Left cardiac atrium (tissue), 4 donors: Measurements from ENCODE around the gene ANKRD11. TPM values are rescaled to one million over a fixed set of nuclear protein-coding genes. Genes with fewer than 3 reads are reported as not detected.
"Not testable (repeated sequence)": the region's sequence is repeated elsewhere in the genome, so short reads cannot be mapped to it uniquely, and the experiment has no call there.

ENCODE experiments used
- ATAC-seq, 2 donors: fragments of 200-7000 bp; cut with Tn5 transposase; one replicate each; pipeline ENCODE4 v1.9.1; 2020; ENCODE audit warnings: mild to moderate bottlenecking in 2 of 2, moderate library complexity in 2 of 2
- DNase-seq: peaks from one replicate; pipeline ENCODE4 v3.0.0-alpha.2; 2020
- intact Hi-C, 2 donors: fragments of 100-400 bp; cut with DNase I; formaldehyde crosslinking; loops; one replicate each; pipeline versions ENCODE4 v1.14.1 to v1.15.1; 2022 to 2023
- total RNA-seq, 2 donors: library from RNA; stranded (reverse); fragmentation: NEBNext Ultra II Directional; extraction: Animal tissue kit (Norgen Biotek cat#: 25700); gene quantifications; one replicate each; pipeline ENCODE4 v1.2.1, GENCODE V29; 2021
- donor health status: DM: no; HTN: yes; CAD: no.
- donor health status: DM: no; HTN: yes; CAD: no; lungs with severe emphysema.
- donor health status: DM: yes; HTN: yes; CAD: no.
- donor health status: Dilated cardiomyopathy.

The ANKRD11 gene
- total RNA-seq, 2 donors from 2014 or later: 74.3 to 86.2 TPM

- DNase-seq (no peak), ATAC-seq (no peak)
- intact Hi-C loops: no loop called here
Observed at GRCh38 chr16:89278441-89279240, 211.7 kb downstream of the ANKRD11 start.

- intact Hi-C loops: no loop called here
- ATAC-seq (no peak), DNase-seq (no peak)
Observed at GRCh38 chr16:89277641-89278341, 212.6 kb downstream of the ANKRD11 start.

- ATAC-seq: no peak
- no peak for DNase-seq
- intact Hi-C loops: no loop called here
Observed at GRCh38 chr16:89277049-89277448, 213.3 kb downstream of the ANKRD11 start.

DNA sequence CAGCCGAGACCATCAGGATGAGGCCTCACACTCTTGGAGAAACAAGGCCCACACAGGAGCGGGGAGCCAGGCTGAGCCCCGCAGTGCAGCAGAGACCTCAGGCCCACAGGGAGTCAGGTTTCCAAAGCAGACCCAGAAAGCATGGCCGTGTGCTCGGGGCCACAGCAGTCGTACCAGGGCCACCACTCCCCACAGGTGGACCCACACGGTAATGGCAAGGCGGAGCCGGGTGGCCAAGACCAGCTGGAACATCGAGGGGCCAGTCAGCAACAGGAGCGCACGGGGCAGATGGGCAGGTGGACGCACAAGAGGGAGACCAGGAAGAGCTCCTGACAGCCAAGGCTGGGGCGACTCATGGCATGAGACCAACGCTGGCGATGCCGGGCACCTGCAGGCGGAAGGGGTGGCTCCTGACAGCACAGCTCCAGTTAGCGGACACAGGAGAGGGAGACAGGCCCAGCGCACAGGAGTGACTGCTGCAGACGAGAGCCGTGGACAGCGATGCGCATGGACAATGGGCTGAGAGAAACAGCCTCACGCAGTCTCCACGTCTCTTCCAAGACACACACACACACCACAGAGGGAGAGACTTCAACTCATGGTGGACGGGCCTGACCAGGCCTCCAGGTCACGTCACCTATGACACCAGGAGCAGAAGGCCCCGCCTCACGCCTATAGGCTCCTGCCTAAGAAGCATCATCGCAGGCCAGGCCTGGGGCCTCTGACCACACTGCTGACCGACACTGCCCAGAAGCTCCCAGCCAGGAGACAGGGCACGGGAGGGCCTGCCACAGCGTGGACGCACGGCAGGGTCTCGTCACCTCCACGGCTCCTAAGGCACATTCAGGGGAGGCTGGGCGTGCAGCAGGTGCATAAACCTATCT, 214.3 kb downstream of the ANKRD11 start:
- intact Hi-C loops: no loop called here
- ATAC-seq (no peak), DNase-seq (no peak)

- no peak for ATAC-seq
- no peak for DNase-seq
- intact Hi-C loops: no loop called here
Observed at GRCh38 chr16:89275284-89275584, 215.1 kb downstream of the ANKRD11 start.

- ATAC-seq (no peak), DNase-seq (no peak)
- intact Hi-C loops: no loop called here
Observed at GRCh38 chr16:89274561-89275283, 215.6 kb downstream of the ANKRD11 start.

- DNase-seq (no peak), ATAC-seq (no peak)
- intact Hi-C loops: no loop called here
Observed at GRCh38 chr16:89273741-89274472, 216.5 kb downstream of the ANKRD11 start.

GRCh38 chr16:89272631-89273030, 217.7 kb downstream of the ANKRD11 start:
- intact Hi-C loops: no loop called here
- DNase-seq: no peak
- no peak for ATAC-seq

DNA sequence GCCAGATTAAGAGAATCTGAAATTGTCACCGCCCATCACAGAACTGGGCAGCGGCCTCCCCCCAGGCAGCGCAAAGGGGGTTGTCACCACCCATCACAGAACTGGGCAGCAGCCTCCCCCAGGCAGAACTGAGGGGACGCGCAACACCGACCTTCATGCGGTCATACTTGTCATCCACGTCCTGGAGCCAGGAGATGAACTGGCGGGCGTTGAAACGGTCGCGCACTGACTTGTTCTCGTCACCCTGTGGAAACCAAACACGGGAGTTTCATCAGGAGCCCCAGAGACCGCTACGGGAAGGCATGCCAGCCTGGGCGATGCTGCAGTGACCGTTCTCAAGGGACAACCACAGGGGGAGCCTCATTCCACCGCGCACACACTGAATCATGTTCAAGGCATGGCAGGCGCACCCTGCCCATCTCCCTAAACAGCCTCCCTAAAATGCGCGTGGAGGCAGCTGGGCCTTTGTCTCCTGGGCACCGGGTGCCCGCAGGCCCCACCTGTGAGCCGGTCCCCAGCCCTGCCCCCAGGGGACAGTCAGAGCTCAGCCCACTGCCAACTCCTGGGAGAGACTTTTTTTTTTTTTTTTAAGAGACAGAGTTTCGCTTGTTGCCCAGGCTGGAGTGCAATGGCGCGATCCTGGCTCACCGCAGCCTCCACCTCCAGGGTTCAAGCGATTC, 219.6 kb downstream of the ANKRD11 start:
- ATAC-seq: no peak
- no peak for DNase-seq
- intact Hi-C loops: no loop called here

- DNase-seq: no peak
- intact Hi-C loops: no loop called here
- ATAC-seq: no peak
Observed at GRCh38 chr16:89269805-89270665, 220.3 kb downstream of the ANKRD11 start.

GRCh38 chr16:89268987-89269735, 221.2 kb downstream of the ANKRD11 start:
- ATAC-seq (peak in 1 of 2 donors; percentile 29), DNase-seq (no peak)
- intact Hi-C loops: no loop called here

DNA sequence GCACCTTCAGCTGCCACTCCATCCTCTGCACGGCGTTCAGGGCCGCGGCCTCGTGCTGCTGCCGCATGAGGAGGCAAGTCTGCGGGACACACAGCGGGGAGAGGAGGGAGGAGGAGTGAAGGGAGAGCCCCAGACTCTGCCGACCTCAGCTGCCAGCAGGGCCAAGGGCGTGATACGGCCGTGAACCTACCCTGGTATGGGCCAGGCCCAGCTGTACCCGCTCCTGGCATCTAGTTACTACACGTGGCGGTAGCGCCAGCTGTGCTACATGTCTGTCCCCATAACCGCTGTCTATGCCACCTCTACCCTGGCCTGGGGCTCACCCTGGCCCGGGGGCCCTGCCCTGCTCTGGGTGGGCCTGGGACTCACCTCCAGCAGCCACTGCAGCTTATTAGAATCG, 221.8 kb downstream of the ANKRD11 start:
- intact Hi-C loops: no loop called here
- DNase-seq (no peak), ATAC-seq (peak in 1 of 2 donors; percentile 10)

DNA sequence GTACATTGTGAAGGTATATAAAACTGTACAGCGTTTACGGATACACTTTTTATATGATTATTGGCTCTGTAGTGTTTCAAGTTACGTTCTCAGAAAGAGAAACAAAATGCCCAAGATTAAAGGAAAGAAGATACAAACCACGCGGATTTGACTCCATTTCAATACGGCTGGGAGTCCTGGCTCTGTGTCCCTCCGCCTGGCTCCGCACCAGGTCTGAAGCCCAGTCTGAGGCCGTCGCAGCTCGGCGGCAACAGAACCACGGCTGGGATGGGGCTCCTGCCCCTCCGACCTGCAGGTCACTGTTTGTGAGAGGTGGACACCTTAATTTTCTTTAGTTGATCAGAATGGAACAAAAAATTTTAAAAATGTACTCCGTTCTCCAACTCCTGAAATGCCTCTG, 222.6 kb downstream of the ANKRD11 start:
- DNase-seq, ATAC-seq, intact Hi-C loops: not testable (repeated sequence)

DNA sequence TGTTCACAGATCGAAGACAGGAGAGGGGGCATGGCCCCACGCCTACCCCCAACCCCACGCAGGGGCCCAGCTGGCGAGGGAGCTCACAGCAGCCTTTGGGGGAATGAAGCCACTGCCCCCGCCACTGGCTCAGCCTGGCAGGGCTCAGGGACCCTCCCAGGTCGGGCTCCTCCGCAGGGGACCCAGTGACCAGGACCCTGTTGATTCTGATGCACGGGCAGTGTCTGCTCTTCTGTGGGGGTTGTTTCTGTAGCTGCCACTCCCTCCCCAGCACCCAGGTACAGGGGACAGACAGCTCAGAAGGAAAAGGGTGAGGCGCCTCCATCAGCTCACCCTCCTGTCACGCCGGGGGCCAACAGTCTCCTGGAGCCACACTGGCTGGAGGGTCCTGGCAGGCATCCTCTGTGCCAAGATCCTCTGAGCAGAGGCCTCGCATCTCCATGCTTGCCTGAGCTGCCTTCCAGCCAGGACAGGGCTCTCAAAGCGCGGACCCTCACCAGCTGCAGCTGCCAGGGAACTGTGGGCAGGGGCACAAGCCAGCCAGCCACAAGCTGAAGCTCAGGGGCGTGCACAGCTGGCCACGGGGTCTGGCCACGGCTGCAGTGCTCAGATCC, 223.7 kb downstream of the ANKRD11 start:
- DNase-seq (no peak), ATAC-seq (no peak)
- intact Hi-C loops: no loop called here

DNA sequence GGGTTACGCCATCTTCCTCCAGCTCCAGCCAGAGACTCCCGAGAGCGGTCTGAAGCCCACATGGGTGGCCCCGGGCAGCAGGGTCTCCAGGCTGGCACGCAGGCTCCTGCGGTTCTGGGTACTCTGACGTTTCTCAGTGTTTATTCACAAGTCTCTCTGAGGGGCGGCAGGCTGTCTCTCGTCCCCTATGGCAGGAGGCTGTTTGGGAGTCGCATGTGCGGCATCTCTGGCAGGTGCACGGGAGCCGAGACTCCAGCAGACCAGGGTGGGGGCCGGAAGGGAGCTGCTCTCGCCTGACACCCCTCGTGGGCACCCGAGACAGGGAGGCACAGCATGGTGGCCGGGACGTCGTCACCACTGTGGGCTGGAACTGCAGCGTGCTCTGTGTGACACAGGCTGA, 224.7 kb downstream of the ANKRD11 start:
- ATAC-seq (no peak), DNase-seq (no peak)
- intact Hi-C loops: no loop called here
